C4-2B (cell line): ENCODE results near the gene ZNRF3.

Experiments used
- ZFX ChIP-seq: fragments of 450-650 bp; IDR thresholded peaks from 2 replicates; pipeline ENCODE4 v1.6.1; 2017
- TF ChIP-seq, protein P1 (sequence below): fragments of 450-650 bp; conservative IDR thresholded peaks from 2 replicates; pipeline ENCODE4 v1.5.1; 2017; ENCODE audit warnings: mild to moderate bottlenecking

DNA sequence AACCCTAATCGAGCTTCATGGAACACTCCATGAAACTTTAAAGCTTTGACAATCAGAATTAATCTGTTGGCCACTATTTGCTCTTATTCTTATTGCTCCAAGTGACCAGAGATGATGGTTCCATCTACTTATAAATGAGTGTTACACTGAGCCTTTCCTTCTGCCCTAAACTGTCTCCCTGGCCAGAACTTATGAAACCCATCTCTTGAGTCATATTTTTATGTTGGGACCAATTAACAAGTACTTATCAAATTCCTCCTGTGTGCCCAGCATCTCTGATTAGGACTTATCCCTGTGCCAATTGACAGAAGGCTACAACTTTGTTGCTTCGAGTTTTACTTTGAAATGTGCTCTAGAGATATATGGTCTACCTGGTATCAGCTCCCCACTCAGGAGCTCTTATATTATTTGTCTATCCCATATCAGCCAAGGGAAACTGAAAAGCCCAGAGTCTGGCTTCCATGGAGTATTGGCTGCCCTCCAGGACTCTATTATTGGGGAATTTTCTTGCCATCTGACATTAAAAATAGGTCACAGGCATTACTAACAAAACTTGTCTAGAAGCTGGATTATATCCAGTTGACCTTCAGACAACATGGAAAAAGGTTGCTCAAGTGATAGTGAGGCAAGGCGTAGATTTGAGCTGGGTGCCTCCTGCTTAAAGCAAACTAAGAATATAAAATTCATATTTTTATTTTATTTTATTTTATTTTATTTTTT lies 198.3 kb downstream of the ZNRF3 start:
- TF ChIP-seq, protein P1, sequence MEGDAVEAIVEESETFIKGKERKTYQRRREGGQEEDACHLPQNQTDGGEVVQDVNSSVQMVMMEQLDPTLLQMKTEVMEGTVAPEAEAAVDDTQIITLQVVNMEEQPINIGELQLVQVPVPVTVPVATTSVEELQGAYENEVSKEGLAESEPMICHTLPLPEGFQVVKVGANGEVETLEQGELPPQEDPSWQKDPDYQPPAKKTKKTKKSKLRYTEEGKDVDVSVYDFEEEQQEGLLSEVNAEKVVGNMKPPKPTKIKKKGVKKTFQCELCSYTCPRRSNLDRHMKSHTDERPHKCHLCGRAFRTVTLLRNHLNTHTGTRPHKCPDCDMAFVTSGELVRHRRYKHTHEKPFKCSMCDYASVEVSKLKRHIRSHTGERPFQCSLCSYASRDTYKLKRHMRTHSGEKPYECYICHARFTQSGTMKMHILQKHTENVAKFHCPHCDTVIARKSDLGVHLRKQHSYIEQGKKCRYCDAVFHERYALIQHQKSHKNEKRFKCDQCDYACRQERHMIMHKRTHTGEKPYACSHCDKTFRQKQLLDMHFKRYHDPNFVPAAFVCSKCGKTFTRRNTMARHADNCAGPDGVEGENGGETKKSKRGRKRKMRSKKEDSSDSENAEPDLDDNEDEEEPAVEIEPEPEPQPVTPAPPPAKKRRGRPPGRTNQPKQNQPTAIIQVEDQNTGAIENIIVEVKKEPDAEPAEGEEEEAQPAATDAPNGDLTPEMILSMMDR = no peak
- TF ChIP-seq ZFX = no peak
